HUES64 (cell line): ENCODE measurements around the gene AGRP.

Experiments
- H3K27ac ChIP-seq: 2 replicates; pipeline ENCODE4 v1.7.0; 2013; ENCODE audit warnings: low read depth, low read length, inconsistent platforms
- H3K27me3 ChIP-seq: 2 replicates; pipeline ENCODE4 v1.6.1; 2013; ENCODE audit warnings: mild to moderate bottlenecking, low read length; ENCODE audit not compliant: insufficient read depth
- H3K36me3 ChIP-seq: 2 replicates; pipeline ENCODE4 v1.6.1; 2013; ENCODE audit warnings: mild to moderate bottlenecking, low read length; ENCODE audit not compliant: insufficient read depth
- H3K4me1 ChIP-seq: 2 replicates; pipeline ENCODE4 v1.6.1; 2013; ENCODE audit warnings: mild to moderate bottlenecking, low read length, moderate library complexity; ENCODE audit not compliant: insufficient read depth
- H3K4me3 ChIP-seq: 2 replicates; pipeline ENCODE4 v1.5.1; 2013; ENCODE audit warnings: mild to moderate bottlenecking, low read length, moderate library complexity
- H3K9ac ChIP-seq: 2 replicates; pipeline ENCODE4 v1.6.1; 2013; ENCODE audit warnings: mild to moderate bottlenecking, low read depth, low read length
- H3K9me3 ChIP-seq: 2 replicates; pipeline ENCODE4 v1.6.1; 2013; ENCODE audit warnings: low read depth, low read length; ENCODE audit not compliant: insufficient read depth
- WGBS: fragments of 150-250, 120-280 bp; methylation state at CpG from one replicate; pipeline ENCODE4 v1.1.7; 2013; ENCODE audit warnings: missing lambda C conversion rate; 5-methylcytosine and 5-hydroxymethylcytosine counted together

Gene AGRP

DNA sequence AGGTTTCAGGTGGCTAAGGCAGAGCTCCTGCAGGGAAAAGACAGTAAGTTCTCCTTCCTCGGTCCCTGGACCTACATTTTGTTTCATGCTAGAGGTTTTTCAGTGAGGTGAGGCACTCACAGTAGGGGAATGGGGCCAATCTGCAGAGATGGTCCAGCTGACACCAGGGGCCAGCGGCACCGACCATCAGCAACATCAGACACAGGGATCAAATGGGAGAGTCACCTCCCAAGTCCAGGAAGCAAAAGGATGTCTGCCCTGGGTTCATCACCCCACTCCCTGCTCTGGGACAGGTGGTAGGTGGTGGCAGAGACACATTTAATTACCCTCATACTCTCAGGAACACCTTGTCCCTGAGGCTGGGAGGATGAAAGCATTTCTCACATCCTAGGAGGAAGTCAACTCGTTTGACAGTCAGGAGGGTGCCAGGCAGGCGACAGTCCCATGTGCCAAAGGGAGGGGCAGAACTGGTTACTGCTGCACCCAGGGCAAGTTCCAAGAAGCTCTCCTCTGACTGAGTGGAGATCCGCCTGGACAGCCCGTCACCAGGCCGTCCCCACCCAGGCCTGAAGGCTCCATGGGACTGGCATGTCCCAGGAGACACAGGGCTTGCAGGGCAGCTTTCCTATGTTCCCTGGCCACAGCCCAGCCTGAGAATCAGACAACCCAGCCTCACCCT, 21.6 kb downstream of the AGRP start:
- no peaks in the 10 kb centered on the region for H3K9me3 ChIP-seq
- no peak overlapping the region for H3K4me3 ChIP-seq
- no peaks in the 10 kb centered on the region for H3K27me3 ChIP-seq
- 93% methylated on average over 8 of the region's 8 CpGs for WGBS
- H3K9ac ChIP-seq, result no peak overlapping the region
- 0 out of 2 replicates have a peak, but pooled peaks cover 3% of the 10 kb centered on the region for H3K36me3 ChIP-seq
- peaks cover 3% of the 10 kb centered on the region; the same call in 1 of the 2 replicates for H3K4me1 ChIP-seq
- no peak overlapping the region for H3K27ac ChIP-seq

DNA sequence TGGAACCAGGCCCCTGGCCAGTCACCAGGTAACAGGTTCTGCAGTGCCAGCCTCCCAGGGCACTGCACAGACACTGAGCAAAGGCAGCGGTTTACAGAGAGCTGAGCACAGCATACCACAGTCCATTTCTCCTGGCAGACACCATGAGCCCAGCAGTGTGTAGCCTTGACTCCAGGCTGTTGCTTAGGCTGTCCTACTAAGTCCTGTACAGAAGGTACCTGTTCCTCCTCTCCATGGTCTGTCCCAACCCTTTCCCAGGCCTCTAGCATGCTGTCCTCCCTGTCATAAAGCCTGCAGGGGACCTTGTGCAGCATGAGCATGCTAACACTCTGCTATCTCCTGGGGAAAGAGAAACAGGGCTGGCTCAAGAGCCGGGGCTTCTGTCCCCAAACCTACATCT, 22.4 kb downstream of the AGRP start:
- peaks cover 3% of the 10 kb centered on the region; the same call in 1 of the 2 replicates for H3K4me1 ChIP-seq
- H3K27me3 ChIP-seq, result no peaks in the 10 kb centered on the region
- H3K4me3 ChIP-seq, result no peak overlapping the region
- 90% methylated on average over 1 of the region's 2 CpGs for WGBS
- 0 out of 2 replicates have a peak, but pooled peaks cover 3% of the 10 kb centered on the region for H3K36me3 ChIP-seq
- H3K9ac ChIP-seq, result no peak overlapping the region
- H3K9me3 ChIP-seq, result no peaks in the 10 kb centered on the region
- no peak overlapping the region for H3K27ac ChIP-seq

DNA sequence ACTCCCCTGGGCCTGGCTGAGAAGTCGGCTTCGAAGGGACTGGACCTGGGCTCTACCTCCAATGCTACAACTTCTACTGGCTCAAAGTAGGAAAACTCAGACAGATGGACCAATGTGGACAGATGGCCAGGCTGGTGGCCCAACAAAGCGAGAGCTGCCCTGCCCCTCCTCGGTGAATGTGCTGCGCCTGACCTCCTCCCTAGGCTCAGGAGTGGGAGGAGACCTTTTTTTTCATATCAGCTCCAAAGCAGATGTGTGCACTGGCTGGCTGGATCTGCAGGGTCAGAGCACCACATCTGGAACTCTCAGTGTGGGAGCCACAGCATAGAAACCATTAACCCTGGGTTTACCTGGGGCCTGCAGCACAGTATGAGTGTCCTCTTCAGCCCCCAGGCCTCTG, 23.2 kb downstream of the AGRP start:
- 87% methylated on average over 5 of the region's 5 CpGs for WGBS
- H3K4me1 ChIP-seq, result no peaks in the 10 kb centered on the region
- no peak overlapping the region for H3K9ac ChIP-seq
- no peak overlapping the region for H3K4me3 ChIP-seq
- H3K9me3 ChIP-seq, result no peaks in the 10 kb centered on the region
- H3K27ac ChIP-seq, result no peak overlapping the region
- H3K36me3 ChIP-seq, result 0 out of 2 replicates have a peak, but pooled peaks cover 3% of the 10 kb centered on the region
- H3K27me3 ChIP-seq, result no peaks in the 10 kb centered on the region

DNA sequence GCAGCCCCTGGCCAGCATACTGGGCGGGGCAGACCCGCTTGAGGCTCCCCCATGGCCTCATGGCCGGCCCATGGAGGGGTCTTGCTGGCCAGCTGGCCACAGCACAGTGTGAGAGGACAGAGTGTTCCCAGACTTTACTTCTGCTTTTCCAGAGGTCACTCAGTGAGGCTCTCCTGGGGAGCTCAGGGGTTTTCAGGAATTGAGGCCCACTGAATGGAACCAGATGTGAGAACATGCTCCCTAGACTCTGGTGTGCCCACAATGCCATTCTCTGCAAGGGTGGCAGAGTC, 23.5 kb downstream of the AGRP start:
- H3K27me3 ChIP-seq, result no peaks in the 10 kb centered on the region
- H3K36me3 ChIP-seq, result 0 out of 2 replicates have a peak, but pooled peaks cover 3% of the 10 kb centered on the region
- H3K27ac ChIP-seq, result no peak overlapping the region
- H3K4me1 ChIP-seq, result no peaks in the 10 kb centered on the region
- no peak overlapping the region for H3K9ac ChIP-seq
- WGBS, result 90% methylated on average over 3 of the region's 3 CpGs
- no peak overlapping the region for H3K4me3 ChIP-seq
- H3K9me3 ChIP-seq, result no peaks in the 10 kb centered on the region

DNA sequence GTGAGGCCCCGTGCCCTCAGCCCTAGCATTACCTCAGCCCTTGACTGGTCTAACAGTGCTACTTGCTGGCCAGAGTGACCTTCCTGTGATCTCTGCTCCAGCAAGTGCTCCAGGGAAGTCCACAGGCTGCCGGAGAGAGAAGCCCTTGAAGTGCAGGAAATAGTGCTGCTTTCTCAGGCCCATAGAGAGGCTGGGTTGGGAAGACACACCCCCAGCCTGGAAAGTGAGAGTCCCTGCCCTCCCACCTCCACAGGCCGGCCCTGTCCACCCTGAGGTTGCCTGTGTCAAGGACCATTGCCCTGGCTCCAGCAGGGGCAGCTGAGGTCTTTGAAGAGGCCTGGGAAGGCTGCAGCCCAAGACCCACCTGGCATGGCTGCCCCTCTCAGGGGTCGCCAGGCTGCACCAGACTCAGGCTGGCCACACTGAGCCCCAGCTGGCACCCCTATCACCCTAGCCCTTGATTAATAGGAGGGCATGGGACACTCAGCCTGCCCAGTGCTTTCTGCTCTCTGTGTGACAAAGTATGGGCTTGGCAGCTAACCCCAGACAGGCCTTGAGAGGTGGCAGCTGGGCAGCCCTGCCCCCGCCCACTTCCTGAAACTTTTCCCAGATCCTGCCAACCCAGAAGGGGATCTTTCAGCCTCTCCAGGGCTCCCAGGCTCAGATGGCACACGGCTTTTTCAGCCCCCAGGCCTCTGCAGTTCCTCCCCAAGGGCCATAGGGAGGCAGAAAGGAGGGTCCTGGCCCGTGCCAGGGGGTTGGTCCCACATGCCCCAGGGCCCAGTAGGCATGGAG, 24.1 kb downstream of the AGRP start:
- Histone ChIP-seq H3K27me3 (no peaks in the 10 kb centered on the region), H3K27ac (no peak overlapping the region), H3K36me3 (0 out of 2 replicates have a peak, but pooled peaks cover 3% of the 10 kb centered on the region), H3K4me1 (no peaks in the 10 kb centered on the region; the same call in 1 of the 2 replicates), H3K9me3 (no peaks in the 10 kb centered on the region), H3K9ac (no peak overlapping the region), H3K4me3 (no peak overlapping the region)
- WGBS, result 83% methylated on average over 7 of the region's 7 CpGs

DNA sequence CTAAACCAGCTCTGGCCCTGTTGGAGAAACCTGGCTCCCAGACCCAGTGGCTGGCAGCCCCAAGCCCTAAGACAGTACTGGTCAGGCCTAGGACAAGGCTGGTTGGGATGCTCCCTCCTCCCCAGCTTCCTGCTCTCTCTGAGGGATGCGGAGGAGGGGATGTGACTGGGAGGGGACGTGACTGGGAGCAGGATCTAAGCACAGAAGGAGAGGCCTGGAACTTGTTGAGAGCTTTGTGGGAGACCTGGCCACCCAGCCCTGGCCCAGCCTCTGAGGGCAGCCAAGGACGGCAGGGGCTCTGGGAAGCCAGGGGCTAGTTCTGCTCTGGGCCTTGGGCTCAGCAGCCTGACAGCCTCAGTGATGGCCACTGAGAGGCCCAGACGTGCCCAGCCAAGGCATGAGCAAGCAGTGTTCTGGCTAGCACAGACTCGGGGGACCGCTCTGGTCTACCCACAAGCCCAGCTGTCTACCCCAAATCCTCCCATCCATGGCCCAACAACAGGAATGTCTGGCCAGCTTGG, 25.2 kb downstream of the AGRP start:
- no peak overlapping the region for H3K27ac ChIP-seq

DNA sequence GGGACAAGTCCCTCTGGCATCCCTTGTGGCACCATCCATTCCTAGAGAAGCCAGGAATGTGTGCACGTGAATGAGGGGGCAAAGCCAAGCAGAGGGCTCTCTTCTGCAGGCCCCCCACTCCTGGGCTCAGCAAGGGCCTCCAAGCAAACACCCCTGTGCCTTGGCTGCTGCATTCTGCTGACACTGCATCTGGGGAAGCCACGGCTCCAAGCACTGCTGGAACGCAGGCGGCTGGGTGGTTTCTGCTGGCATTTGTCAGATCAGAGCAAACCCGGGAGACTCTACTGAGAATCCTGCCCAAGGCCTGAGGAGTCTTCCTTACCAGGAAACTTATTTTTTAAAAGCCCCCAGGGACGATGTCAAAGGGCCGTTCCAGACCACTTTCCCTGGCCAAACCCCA, 25.7 kb downstream of the AGRP start:
- WGBS, result 92% methylated on average over 7 of the region's 7 CpGs
- H3K4me3 ChIP-seq, result no peak overlapping the region
- H3K27ac ChIP-seq, result no peak overlapping the region
- H3K27me3 ChIP-seq, result no peaks in the 10 kb centered on the region
- no peaks in the 10 kb centered on the region for H3K9me3 ChIP-seq
- H3K9ac ChIP-seq, result peak overlapping the region; percentile 10; the same call in 1 of the 2 replicates
- no peaks in the 10 kb centered on the region; the same call in 1 of the 2 replicates for H3K4me1 ChIP-seq
- peaks cover 8% of the 10 kb centered on the region; the same call in 1 of the 2 replicates for H3K36me3 ChIP-seq

More for the DNA sequence above, 25.2 kb downstream of the AGRP start:
- H3K36me3 ChIP-seq, result peaks cover 6% of the 10 kb centered on the region; the same call in 1 of the 2 replicates
- H3K27me3 ChIP-seq, result no peaks in the 10 kb centered on the region
- no peak overlapping the region for H3K4me3 ChIP-seq
- peak overlapping the region; percentile 10; the same call in 1 of the 2 replicates for H3K9ac ChIP-seq
- no peaks in the 10 kb centered on the region for H3K9me3 ChIP-seq
- no peaks in the 10 kb centered on the region; the same call in 1 of the 2 replicates for H3K4me1 ChIP-seq
- WGBS, result 89% methylated on average over 6 of the region's 6 CpGs

DNA sequence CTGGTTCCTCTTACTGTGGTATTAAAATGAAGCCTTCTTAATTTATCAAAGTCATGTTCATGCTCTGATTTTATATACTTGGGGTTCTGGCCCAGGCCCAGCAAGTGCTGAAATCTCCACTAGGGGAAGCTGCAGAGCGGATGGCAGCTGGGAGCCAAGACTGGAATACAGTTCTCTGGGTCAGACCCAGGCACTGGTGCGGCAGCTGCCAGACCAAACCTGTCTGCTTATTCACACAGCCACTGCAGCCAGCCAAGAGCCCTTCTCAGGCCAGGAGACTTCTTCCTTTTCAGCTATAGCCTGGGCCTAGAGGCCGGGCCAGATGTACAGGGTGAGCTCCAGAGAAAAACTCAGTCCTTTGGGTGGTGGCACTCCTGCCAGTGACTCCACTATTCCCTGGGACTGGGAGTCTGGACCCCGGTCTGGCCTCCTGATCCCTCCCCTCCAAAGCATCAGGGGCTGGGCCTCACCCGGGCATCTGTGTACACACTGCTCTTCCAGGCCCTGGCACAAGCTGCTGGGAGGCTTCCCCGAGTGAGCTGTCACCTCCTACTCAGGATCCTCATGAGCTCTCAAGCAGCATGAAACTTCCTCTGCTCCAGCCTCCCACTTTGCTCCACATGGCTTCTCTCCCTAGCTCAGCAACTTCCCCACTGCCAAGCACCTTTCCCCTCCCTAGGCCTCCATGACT, 26.8 kb downstream of the AGRP start:
- Histone ChIP-seq H3K27ac (no peak overlapping the region), H3K27me3 (no peaks in the 10 kb centered on the region), H3K9me3 (no peaks in the 10 kb centered on the region), H3K4me1 (no peaks in the 10 kb centered on the region; the same call in 1 of the 2 replicates), H3K4me3 (no peak overlapping the region), H3K36me3 (peaks cover 15% of the 10 kb centered on the region), H3K9ac (no peak overlapping the region)
- WGBS, result 89% methylated on average over 6 of the region's 6 CpGs

DNA sequence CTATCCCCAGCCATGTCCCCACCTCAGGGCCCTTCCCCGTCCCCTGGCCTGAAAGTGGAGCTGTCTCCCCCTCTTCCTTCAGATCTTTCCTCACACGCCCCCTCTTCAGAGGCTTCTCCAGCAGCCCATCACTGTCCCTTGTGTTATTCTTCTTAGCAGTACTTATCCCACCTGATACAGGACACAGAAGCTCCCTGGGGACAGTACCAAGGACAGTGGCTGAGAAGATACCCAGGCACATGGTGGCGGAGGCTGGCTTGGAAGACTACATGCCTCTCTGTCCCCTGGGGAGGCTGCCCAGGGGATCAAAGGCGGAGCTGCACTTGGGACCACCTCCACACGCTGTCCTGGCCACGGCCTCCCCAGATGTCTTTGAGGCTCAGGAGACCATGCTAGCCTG, 28.5 kb downstream of the AGRP start:
- no peak overlapping the region for H3K9ac ChIP-seq
- no peaks in the 10 kb centered on the region for H3K9me3 ChIP-seq
- H3K27ac ChIP-seq, result no peak overlapping the region
- H3K4me3 ChIP-seq, result no peak overlapping the region
- H3K36me3 ChIP-seq, result peaks cover 12% of the 10 kb centered on the region
- 91% methylated on average over 6 of the region's 6 CpGs for WGBS
- H3K4me1 ChIP-seq, result no peaks in the 10 kb centered on the region; the same call in 1 of the 2 replicates
- H3K27me3 ChIP-seq, result no peaks in the 10 kb centered on the region

DNA sequence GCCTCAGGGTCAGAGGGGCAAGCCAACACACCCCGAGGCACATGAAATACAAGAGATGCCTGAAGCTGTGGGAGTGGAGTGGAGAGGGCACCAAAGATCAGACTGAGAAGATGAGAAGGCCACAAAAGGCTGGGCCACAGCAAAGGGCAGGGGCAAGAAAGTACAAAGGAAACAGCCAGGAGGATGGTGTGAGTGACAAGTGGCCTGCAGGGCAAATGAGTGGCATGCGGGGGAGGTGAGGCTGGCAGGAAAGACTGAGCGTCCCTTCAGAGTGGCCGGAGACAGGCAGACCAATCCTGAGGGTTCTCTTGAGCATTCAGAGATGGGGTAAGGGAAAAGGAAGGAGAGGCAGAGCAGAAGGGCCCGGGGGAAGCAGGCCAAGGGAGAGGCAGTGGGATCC, 29.2 kb downstream of the AGRP start:
- H3K4me1 ChIP-seq, result no peaks in the 10 kb centered on the region; the same call in 1 of the 2 replicates
- H3K27me3 ChIP-seq, result no peaks in the 10 kb centered on the region
- H3K36me3 ChIP-seq, result peaks cover 12% of the 10 kb centered on the region

More for the DNA sequence above, 29.2 kb downstream of the AGRP start:
- Histone ChIP-seq H3K9ac (no peak overlapping the region), H3K4me3 (no peak overlapping the region), H3K27ac (no peak overlapping the region), H3K9me3 (no peaks in the 10 kb centered on the region)
- 75% methylated on average over 5 of the region's 5 CpGs for WGBS
